Caki2 (cell line): Measurements from ENCODE around the gene AVP. TPM values are rescaled to one million over a fixed set of nuclear protein-coding genes. Genes with fewer than 3 reads are reported as not detected.
A peak's percentile ranks its signal among the peaks of the same experiment; 100 is the strongest.

Experiments
- DNase-seq: peaks from one replicate; pipeline ENCODE4 v3.0.0-alpha.2; 2015; ENCODE audit warnings: low read depth
- in situ Hi-C: cut with HindIII; loops from 2 replicates; pipeline ENCODE4 v1.10.0; 2016; ENCODE audit warnings: low sequenced_read_pairs, low pct_unique_long_range_greater_than_20kb, mixed read lengths
- total RNA-seq: library from RNA; depleted of rRNA; stranded (reverse); fragments of >200 nt; shearing (Covaris generic); gene quantifications from 2 replicates; pipeline ENCODE4 v1.2.3, GENCODE V29; 2014; ENCODE audit warnings: low replicate concordance

Gene AVP
- total RNA-seq, 1 experiment from 2014 or later: not detected

- peak; percentile 73 for DNase-seq
- in situ Hi-C loops: no loop called here
Measured at GRCh38 chr20:3115190-3116107, 30.9 kb upstream of the AVP start.

- no peak for DNase-seq
- in situ Hi-C loops: no loop called here
Measured at GRCh38 chr20:3111995-3112394, 27.5 kb upstream of the AVP start.

GRCh38 chr20:3111507-3111906 lies 27.0 kb upstream of the AVP start:
- in situ Hi-C loops: no loop called here
- DNase-seq: no peak

GRCh38 chr20:3109350-3110302 lies 25.1 kb upstream of the AVP start:
- in situ Hi-C loops: no loop called here
- no peak for DNase-seq

DNA sequence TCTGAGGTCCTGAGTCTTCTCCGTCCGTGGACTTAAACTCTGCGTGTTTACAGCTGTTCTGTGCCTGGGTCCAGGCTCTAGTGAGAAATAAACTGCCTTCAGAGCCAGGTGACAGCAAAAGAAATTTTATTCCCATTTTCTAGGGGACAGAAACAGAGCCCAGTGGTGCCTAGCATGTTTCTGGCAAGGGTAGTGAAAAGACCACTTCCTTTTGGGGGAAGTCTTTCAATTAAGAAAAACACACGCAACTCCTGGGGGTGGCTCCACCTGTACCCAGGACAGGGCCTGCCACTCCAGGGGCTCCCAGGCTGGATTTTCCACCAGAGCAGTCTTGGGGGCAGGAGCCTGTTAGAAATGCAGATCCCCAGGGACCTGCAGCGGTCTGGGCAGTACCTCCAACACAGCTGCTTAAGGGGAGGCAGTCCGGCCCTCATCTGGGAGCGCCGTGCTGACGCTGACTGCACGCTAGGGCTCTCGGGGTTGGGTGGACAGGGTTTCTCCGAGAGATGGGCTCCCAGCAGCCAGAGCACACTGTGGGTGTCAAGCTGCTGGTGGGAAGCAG lies 23.0 kb upstream of the AVP start:
- no peak for DNase-seq
- in situ Hi-C loops: no loop called here

DNA sequence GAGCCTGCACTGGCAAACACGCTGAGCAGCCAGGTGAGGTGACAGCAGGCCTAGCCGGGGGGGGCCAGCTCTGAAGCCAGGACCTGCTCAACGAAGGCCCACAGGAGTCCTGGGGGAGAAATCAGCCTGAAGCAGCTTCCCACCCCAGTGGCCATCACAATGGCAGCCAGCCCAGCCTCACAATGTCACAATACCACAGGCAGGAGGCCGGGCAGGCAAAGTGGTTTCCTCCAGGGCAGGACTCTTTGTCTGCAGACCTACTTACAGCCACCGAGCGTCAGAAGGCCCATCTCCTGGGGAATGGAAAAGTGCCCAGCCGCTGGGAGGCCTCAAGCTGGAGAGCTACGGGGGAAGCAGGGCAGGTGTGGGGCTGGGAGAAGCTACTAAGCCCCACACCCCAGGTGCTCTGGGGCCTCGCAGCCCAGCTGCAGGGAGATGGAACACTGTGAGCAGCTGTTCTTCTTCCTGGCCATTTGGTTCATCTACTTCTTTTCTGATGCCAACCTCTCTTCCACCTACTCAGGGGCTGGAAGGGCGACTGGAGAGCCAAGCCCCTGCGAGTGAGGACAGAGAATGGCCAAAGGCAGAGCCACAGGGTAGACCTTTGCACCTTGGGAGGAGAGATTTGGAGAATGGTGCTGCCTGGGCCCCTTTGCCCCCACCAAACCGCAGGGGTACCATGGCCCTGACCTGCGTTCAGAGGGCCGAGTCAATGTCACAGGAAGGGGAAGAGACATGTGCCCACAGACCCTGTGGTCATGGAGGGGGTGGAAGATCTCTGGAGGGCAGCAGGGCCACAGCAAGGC lies 22.3 kb upstream of the AVP start:
- in situ Hi-C loops: no loop called here

GRCh38 chr20:3106185-3106584 lies 21.7 kb upstream of the AVP start:
- no peak for DNase-seq
- in situ Hi-C loops: no loop called here

More for the DNA sequence above, 22.3 kb upstream of the AVP start:
- DNase-seq: no peak

GRCh38 chr20:3105256-3106137 lies 21.0 kb upstream of the AVP start:
- DNase-seq: no peak
- in situ Hi-C loops: no loop called here

- in situ Hi-C loops: no loop called here
Measured at GRCh38 chr20:3103369-3104032, 19.0 kb upstream of the AVP start.

GRCh38 chr20:3102575-3103368 lies 18.2 kb upstream of the AVP start:
- in situ Hi-C loops: no loop called here
- DNase-seq: no peak

More at GRCh38 chr20:3103369-3104032, 19.0 kb upstream of the AVP start:
- DNase-seq: no peak

- in situ Hi-C loops: no loop called here
- no peak for DNase-seq
Measured at GRCh38 chr20:3101737-3102574, 17.4 kb upstream of the AVP start.

DNA sequence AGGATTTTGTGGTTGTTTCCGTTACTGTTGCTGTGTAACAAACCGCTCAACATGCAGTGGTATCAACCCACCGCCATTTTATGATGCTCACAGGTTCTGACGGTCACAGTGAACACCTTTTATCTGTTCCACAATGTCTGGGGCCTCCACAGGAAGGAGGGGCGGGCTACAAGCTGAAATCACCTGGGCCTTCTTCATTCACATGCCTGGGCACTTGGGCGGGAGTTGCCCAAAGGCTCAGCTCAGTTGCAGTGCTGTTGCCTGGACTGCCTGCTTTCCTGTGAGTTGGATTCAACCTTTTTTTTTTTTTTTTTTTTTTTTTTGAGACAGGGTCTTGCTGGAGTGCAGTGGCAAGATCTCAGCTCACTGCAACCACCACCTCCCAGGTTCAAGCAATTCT lies 16.7 kb upstream of the AVP start:
- no peak for DNase-seq
- in situ Hi-C loops: no loop called here

GRCh38 chr20:3100480-3100879 lies 16.0 kb upstream of the AVP start:
- in situ Hi-C loops: no loop called here
- no peak for DNase-seq

GRCh38 chr20:3094848-3095629 lies 10.5 kb upstream of the AVP start:
- in situ Hi-C loops: no loop called here
- DNase-seq: no peak
